Ovary (tissue), 9 donors: ENCODE results near the gene TAB3. TPM values are rescaled to one million over a fixed set of nuclear protein-coding genes. Genes with fewer than 3 reads are reported as not detected.
"Not testable (repeated sequence)": the region's sequence is repeated elsewhere in the genome, so short reads cannot be mapped to it uniquely, and the experiment has no call there.

Experiments used
- DNase-seq, 5 donors: peaks; one replicate each; pipeline ENCODE4 v3.0.0-alpha.2; 2019 to 2020
- H3K27ac ChIP-seq, 2 donors: fragments of 200-600 bp; one replicate each; pipeline versions ENCODE4 v1.5.1 to v1.8.0; 2019 to 2022
- H3K27me3 ChIP-seq: fragments of 200-600 bp; one replicate; pipeline ENCODE4 v1.8.0; 2022
- H3K36me3 ChIP-seq: fragments of 200-600 bp; sonication (generic); one replicate; pipeline ENCODE4 v1.5.1; 2019
- H3K4me1 ChIP-seq: one replicate; pipeline ENCODE4 v1.8.1; 2013; ENCODE audit warnings: mild to moderate bottlenecking, moderate library complexity; ENCODE audit not compliant: insufficient read depth
- H3K4me3 ChIP-seq: fragments of 200-600 bp; sonication (generic); one replicate; pipeline ENCODE4 v1.5.1; 2017
- H3K9me3 ChIP-seq, 2 donors: fragments of 200-600 bp in 1 of 2; sonication (generic) in 1 of 2; one replicate each; pipeline versions ENCODE4 v1.5.1 to v1.8.1; 2013 to 2019; ENCODE audit warnings: mild to moderate bottlenecking in 1 of 2, moderate library complexity in 1 of 2
- EP300 ChIP-seq: sonication (generic); formaldehyde crosslinking; IDR thresholded peaks from one replicate; pipeline ENCODE4 v1.6.1; 2017; ENCODE audit warnings: antibody characterized with exemption
- POLR2A ChIP-seq: fragments of 450-650 bp; IDR thresholded peaks from one replicate; pipeline ENCODE4 v1.6.1; 2017; ENCODE audit warnings: antibody characterized with exemption, mild to moderate bottlenecking, moderate library complexity
- WGBS, 3 donors: extraction: QIAGEN DNeasy Blood & Tissue Kit in 1 of 3; methylation state at CpG; one replicate each; pipeline versions ENCODE4 v1.1.5 to v1.1.7; 2013 to 2017; 5-methylcytosine and 5-hydroxymethylcytosine counted together
- intact Hi-C, 4 donors: fragments of 100-400 bp; cut with DNase I; formaldehyde crosslinking; loops; one replicate each; pipeline versions ENCODE4 v1.11.0 to v1.15.1; 2022 to 2023
- polyA plus RNA-seq, 2 donors: library from polyadenylated mRNA; stranded (reverse); fragments of 200-250 nt in 1 of 2; fragments of 350-450 nt in 1 of 2; fragmentation: Illumina TruSeq in 1 of 2; extraction: RNeasy Lipid Tissue Mini Kit (QIAGEN cat#74804) in 1 of 2; gene quantifications; one replicate each; pipeline ENCODE4 v1.2.3, GENCODE V29; 2013 to 2014
- total RNA-seq, 7 donors: library from RNA; depleted of rRNA in 2 of 7; stranded (reverse); fragments of >200 nt in 2 of 7; fragmentation: NEBNext Ultra II Directional in 3 of 7; extraction: Animal tissue kit (Norgen Biotek cat#: 25700) in 3 of 7; gene quantifications; one replicate each; pipeline versions ENCODE4 v1.1.0 to v1.2.4, GENCODE V29; 2016 to 2023
- TF ChIP-seq, protein P1 (sequence below), 3 donors: fragments of 450-650 bp in 2 of 3; fragments of 200-600 bp in 1 of 3; IDR thresholded peaks; one replicate each; pipeline versions ENCODE4 v1.5.1 to v1.8.0; 2016 to 2022; ENCODE audit warnings: antibody characterized with exemption in 3 of 3, mild to moderate bottlenecking in 1 of 3
- donor health status: DM: no; HTN: no; CAD: no; lungs with moderate emphysema.
- donor health status: DM: no; HTN: no; CAD: no.
- donor health status: Bipolar disorder and iron deficiency.
- donor health status: DM: yes; HTN: yes; CAD: no.
- donor health status: DM: no; HTN: no; CAD: no.
- donor health status: DM: yes; HTN: yes; CAD: no.

TAB3 gene
- total and polyA plus RNA-seq, 9 donors, result 7.8 to 29.5 (median 21.0) TPM

DNA sequence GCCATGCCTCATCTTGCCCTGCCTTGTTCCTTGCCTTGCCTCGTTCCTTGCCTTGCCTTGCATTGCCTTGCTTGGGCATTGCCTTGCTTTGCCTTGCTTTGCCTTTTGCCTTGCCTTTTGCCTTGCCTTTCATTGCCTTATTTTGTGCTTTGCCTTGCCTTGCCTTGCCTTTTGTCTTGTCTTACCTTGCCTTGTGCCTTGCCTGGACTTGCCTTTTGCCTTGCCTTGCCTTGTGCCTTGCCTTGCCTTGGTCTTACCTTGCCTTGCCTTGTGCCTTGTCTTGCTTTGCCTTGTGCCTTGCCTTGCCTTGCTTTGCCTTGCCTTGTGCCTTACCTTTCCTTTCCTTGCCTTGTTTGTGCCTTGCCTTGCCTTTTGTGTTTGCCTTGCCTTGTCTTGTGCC, 88.2 kb downstream of the TAB3 start:
- no peak overlapping the region for H3K4me3 ChIP-seq
- H3K36me3 ChIP-seq, result no peaks in the 10 kb centered on the region
- TF ChIP-seq, protein P1, sequence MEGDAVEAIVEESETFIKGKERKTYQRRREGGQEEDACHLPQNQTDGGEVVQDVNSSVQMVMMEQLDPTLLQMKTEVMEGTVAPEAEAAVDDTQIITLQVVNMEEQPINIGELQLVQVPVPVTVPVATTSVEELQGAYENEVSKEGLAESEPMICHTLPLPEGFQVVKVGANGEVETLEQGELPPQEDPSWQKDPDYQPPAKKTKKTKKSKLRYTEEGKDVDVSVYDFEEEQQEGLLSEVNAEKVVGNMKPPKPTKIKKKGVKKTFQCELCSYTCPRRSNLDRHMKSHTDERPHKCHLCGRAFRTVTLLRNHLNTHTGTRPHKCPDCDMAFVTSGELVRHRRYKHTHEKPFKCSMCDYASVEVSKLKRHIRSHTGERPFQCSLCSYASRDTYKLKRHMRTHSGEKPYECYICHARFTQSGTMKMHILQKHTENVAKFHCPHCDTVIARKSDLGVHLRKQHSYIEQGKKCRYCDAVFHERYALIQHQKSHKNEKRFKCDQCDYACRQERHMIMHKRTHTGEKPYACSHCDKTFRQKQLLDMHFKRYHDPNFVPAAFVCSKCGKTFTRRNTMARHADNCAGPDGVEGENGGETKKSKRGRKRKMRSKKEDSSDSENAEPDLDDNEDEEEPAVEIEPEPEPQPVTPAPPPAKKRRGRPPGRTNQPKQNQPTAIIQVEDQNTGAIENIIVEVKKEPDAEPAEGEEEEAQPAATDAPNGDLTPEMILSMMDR (IDR thresholded peaks at IDR 0.05), result no peak
- TF ChIP-seq POLR2A, result no peak
- TF ChIP-seq EP300, result no peak
- H3K4me1 ChIP-seq, result no peaks in the 10 kb centered on the region
- H3K27ac ChIP-seq, result no peak overlapping the region
- 50 to 62% (median 57%) methylated on average over 1 of the region's 1 CpG for WGBS, 3 donors
- DNase-seq, result no peak
- intact Hi-C loops, result no loop called here
- H3K9me3 ChIP-seq, result no peaks in the 10 kb centered on the region
- no peaks in the 10 kb centered on the region for H3K27me3 ChIP-seq

DNA sequence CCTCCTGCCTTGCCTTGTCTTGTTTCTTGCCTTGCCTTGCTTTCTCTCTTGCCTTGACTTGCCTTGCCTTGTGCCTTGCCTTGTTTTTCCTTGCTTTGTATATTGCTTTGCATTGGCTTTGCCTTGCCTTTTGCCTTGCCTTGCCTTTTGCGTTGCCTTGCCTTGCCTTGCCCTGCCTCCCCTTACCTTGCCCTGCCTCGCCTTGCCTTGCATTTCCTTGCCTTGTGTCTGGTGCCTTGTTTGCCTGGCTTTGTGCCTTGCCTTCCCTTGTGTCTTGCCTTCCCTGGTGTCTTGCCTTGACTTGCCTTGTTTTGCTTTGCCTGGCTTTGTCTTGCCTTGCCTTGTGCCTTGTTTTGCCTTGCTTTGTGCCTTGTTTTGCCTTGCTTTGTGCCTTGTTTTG, 89.7 kb downstream of the TAB3 start:
- H3K4me3 ChIP-seq, result no peak overlapping the region
- no peaks in the 10 kb centered on the region for H3K4me1 ChIP-seq
- H3K9me3 ChIP-seq, result no peaks in the 10 kb centered on the region
- no peak overlapping the region for H3K27ac ChIP-seq
- no peak for TF ChIP-seq EP300
- no peak for TF ChIP-seq POLR2A
- TF ChIP-seq, protein P1 (IDR thresholded peaks at IDR 0.05), result no peak
- DNase-seq, result no peak
- no peaks in the 10 kb centered on the region for H3K36me3 ChIP-seq
- no peaks in the 10 kb centered on the region for H3K27me3 ChIP-seq
- intact Hi-C loops, result no loop called here
- WGBS, 3 donors, result 73 to 77% (median 76%) methylated on average over 2 of the region's 2 CpGs

DNA sequence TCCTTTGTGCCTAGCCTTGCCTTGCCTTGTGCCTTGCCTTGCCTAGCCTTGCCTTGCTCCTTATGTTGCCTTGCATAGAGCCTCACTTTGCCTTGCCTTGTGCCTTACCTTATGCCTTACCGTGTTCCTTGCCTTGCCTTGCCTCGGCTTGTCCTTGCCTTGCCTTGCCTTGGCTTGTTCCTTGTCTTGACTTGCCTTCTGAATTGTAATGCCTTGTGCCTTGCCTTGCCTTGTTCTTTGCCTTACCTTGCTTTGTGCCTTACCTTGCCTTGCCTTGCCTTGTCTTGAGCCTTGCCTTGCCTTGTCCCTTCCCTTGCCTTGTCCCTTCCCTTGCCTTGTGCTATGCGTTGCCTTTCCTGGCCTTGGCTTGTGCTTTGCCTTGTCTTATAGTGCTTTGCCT, 90.2 kb downstream of the TAB3 start:
- no peak overlapping the region for H3K4me3 ChIP-seq
- no peak for DNase-seq
- intact Hi-C loops, result no loop called here
- no peaks in the 10 kb centered on the region for H3K36me3 ChIP-seq
- WGBS, 3 donors, result 86 to 92% (median 88%) methylated on average over 3 of the region's 3 CpGs
- H3K27ac ChIP-seq, result no peak overlapping the region
- no peaks in the 10 kb centered on the region for H3K4me1 ChIP-seq
- no peaks in the 10 kb centered on the region for H3K27me3 ChIP-seq
- TF ChIP-seq, protein P1 (IDR thresholded peaks at IDR 0.05), result no peak
- no peak for TF ChIP-seq EP300
- TF ChIP-seq POLR2A, result no peak
- H3K9me3 ChIP-seq, result no peaks in the 10 kb centered on the region

DNA sequence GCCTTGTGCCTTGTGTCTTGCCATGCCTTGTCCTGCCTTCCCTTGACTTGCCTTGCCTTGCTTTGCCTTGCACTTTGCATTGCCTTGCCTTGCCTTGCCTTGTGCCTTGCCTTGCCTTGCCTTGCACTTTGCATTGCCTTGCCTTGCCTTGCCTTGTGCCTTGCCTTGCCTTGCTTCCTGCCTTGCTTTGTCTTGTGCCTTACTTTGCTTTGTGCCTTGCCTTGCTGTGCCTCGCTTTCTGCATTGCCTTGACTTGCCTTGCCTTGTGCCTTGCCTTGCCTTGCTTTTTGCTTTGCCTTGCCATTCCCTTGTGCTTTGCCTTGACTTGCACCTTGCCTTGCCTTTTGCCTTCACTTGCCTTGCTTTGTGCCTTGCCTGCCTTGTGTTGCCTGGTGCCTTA, 91.8 kb downstream of the TAB3 start:
- WGBS, 3 donors, result 59 to 84% (median 66%) methylated on average over 1 of the region's 1 CpG
- H3K4me1 ChIP-seq, H3K9me3 ChIP-seq, DNase-seq, H3K27me3 ChIP-seq, intact Hi-C loops, H3K4me3 ChIP-seq, H3K27ac ChIP-seq, H3K36me3 ChIP-seq: not testable (repeated sequence)

DNA sequence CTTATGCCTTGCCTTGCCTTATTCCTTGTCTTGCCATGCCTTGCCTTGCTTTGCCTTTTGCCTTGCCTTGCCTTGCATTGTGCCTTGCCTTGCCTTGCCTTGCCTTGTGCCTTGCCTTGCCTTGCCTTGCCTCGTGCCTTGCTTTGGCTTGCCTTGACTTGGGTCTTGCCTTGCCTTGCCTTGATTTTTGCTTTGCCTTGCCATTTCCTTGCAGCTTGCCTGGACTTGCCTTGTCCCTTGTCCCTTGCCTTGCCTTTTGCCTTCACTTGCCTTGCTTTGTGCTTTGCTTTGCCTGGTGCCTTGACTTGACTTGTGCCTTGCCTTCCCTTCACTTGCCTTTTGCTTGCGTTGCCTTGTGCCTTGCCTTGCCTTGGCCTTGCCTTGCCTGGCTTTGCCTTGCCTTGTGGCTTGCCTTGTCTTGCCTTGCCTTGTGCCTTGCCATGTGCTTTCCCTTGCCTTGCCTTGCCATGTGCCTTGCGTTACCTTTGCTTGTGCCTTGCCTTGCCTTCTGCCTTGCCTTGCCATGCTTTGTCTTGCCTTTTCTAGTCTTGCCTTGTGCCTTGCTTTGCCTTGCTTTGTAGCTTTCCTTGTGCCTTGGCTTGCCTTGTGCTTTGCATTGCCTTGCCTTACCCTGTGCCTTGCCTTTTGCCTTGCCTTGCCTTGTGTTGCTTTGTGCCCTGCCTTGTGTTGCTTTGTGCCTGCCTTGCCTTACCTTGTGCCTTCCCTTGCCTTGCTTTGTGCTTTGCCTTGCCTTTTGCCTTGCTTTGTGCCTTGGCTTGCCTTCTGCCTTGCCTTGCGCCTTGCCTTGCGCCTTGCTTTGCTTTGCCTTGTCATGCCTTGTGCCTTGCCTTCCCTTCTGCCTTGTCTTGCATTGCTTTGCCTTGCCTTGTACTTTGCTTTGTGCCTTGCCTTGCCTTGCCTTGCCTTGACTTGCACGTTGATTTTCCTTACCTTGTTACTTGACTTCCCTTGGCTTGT, 92.8 kb downstream of the TAB3 start:
- intact Hi-C loops, result no loop called here
- no peaks in the 10 kb centered on the region for H3K36me3 ChIP-seq
- no peaks in the 10 kb centered on the region for H3K4me1 ChIP-seq
- no peaks in the 10 kb centered on the region for H3K27me3 ChIP-seq
- no peak overlapping the region for H3K27ac ChIP-seq
- no peak overlapping the region for H3K4me3 ChIP-seq
- H3K9me3 ChIP-seq, result no peaks in the 10 kb centered on the region
- DNase-seq, result no peak
- 77 to 81% (median 78%) methylated on average over 6 of the region's 6 CpGs for WGBS, 3 donors
- no peak for TF ChIP-seq POLR2A
- TF ChIP-seq, protein P1 (IDR thresholded peaks at IDR 0.05), result no peak
- TF ChIP-seq EP300, result no peak
